K562 (cell line): Measurements from ENCODE around the gene ERGIC3. TPM values are rescaled to one million over a fixed set of nuclear protein-coding genes. Genes with fewer than 3 reads are reported as not detected.
A peak's percentile ranks its signal among the peaks of the same experiment; 100 is the strongest.

Source experiments
- CBFA2T3 ChIP-seq: fragments of 450-650 bp; IDR thresholded peaks from 2 replicates; pipeline ENCODE4 v1.6.1; 2017
- CBX3 ChIP-seq, 2 experiments: IDR thresholded peaks; 1 replicate in 1 of 2; 2 replicates in 1 of 2; pipeline ENCODE4 v1.6.1; 2012; ENCODE audit warnings: inconsistent platforms in 2 of 2, low read length in 2 of 2, borderline replicate concordance in 1 of 2, control low read depth in 1 of 2
- CHD7 ChIP-seq: fragments of 200-600 bp; sonication (generic); IDR thresholded peaks from one replicate; pipeline ENCODE4 v1.6.1; 2012; ENCODE audit warnings: mild to moderate bottlenecking, low read depth, low read length, inconsistent platforms
- KDM4B ChIP-seq, 2 experiments: fragments of 450-650 bp in 1 of 2; sonication (generic) in 1 of 2; IDR thresholded peaks; 2 replicates each; pipeline ENCODE4 v1.6.1; 2016 to 2017; ENCODE audit warnings: borderline replicate concordance in 2 of 2, antibody characterized with exemption in 1 of 2, low read depth in 1 of 2, mild to moderate bottlenecking in 1 of 2
- KLF6 ChIP-seq: fragments of 250-450 bp; sonication (Bioruptor Pico); IDR thresholded peaks from 2 replicates; pipeline ENCODE4 v1.4.0; 2020; ENCODE audit warnings: mild to moderate bottlenecking, moderate library complexity, borderline replicate concordance
- PHF8 ChIP-seq: fragments of 200-600 bp; sonication (generic); IDR thresholded peaks from 2 replicates; pipeline ENCODE4 v1.6.1; 2012; ENCODE audit warnings: mixed run types, mild to moderate bottlenecking, inconsistent platforms, low read length, moderate library complexity, borderline replicate concordance
- ZNF212 ChIP-seq: fragments of 450-650 bp; formaldehyde crosslinking; IDR thresholded peaks from 2 replicates; pipeline ENCODE4 v1.4.0; 2020; ENCODE audit warnings: mild to moderate bottlenecking
- polyA plus RNA-seq, 8 experiments: library from polyadenylated mRNA; depleted of rRNA in 4 of 8; stranded (reverse) in 5 of 8; unstranded in 3 of 8; fragments of >200 nt; fragmentation: Nextera tagmentation in 2 of 8; fragmentation: Illumina TruSeq in 1 of 8; extraction: Ambion mirVana in 2 of 8; extraction: Trizol in 1 of 8; gene quantifications; 2 replicates each; pipeline versions ENCODE4 v1.2.1 to v1.2.3, GENCODE V29; 2011 to 2014; ENCODE audit warnings: inconsistent platforms in 1 of 8, missing spikeins in 1 of 8
- total RNA-seq, 7 experiments: library from RNA; depleted of rRNA in 6 of 7; stranded (reverse); fragments of >200 nt in 6 of 7; fragmentation: Illumina TruSeq in 2 of 7; extraction: Trizol in 2 of 7; gene quantifications; 2 replicates each; pipeline versions ENCODE4 v1.2.1 to v1.2.3, GENCODE V29; 2011 to 2021; ENCODE audit warnings: low replicate concordance in 1 of 7
- TF ChIP-seq, protein P1 (sequence below), 2 experiments: fragments of 450-650 bp; IDR thresholded peaks; 2 replicates each; pipeline ENCODE4 v1.6.1; 2016; ENCODE audit warnings: mild to moderate bottlenecking in 2 of 2, borderline replicate concordance in 1 of 2, low read depth in 1 of 2, moderate library complexity in 1 of 2

Gene ERGIC3
- total and polyA plus RNA-seq, 9 of the 15 experiments (the other 6 are each of a cell fraction or from before 2014, with no cell fraction given), result 121 to 278 (median 184) TPM

DNA sequence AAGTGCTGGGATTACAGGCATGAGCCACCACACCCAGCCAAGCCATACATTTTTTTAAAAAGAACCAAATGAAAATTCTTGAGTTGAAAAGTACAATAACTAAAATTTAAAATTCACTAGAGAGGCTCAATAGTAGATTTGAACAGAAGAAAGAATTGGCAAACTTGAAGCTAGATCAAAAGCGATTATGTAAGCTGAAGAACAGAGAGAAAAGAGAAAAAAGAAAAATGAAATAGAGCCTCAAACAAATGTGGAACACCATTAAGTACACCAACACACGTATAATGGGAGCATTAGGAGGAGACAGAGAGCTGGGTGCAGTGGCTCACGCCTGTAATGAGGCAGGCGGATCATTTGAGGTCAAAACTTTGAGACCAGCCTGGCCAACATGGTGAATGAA lies 31.0 kb downstream of the ERGIC3 start (continued):
- TF ChIP-seq CHD7 (no peak), CBFA2T3 (no peak), CBX3 (IDR thresholded peaks at IDR 0.05; ENCODE audit: borderline replicate concordance in 1 of 2, low read length in 2 of 2) (peak in 1 of 2 experiments; percentile 25; a peak in 1 of 3 replicates), KDM4B (IDR thresholded peaks at IDR 0.05; ENCODE audit: borderline replicate concordance in 2 of 2, low read depth in 1 of 2) (no peak), ZNF212 (CRISPR knock-in tag) (no peak), KLF6 (CRISPR knock-in tag) (no peak), PHF8 (no peak)
- TF ChIP-seq, protein P1, sequence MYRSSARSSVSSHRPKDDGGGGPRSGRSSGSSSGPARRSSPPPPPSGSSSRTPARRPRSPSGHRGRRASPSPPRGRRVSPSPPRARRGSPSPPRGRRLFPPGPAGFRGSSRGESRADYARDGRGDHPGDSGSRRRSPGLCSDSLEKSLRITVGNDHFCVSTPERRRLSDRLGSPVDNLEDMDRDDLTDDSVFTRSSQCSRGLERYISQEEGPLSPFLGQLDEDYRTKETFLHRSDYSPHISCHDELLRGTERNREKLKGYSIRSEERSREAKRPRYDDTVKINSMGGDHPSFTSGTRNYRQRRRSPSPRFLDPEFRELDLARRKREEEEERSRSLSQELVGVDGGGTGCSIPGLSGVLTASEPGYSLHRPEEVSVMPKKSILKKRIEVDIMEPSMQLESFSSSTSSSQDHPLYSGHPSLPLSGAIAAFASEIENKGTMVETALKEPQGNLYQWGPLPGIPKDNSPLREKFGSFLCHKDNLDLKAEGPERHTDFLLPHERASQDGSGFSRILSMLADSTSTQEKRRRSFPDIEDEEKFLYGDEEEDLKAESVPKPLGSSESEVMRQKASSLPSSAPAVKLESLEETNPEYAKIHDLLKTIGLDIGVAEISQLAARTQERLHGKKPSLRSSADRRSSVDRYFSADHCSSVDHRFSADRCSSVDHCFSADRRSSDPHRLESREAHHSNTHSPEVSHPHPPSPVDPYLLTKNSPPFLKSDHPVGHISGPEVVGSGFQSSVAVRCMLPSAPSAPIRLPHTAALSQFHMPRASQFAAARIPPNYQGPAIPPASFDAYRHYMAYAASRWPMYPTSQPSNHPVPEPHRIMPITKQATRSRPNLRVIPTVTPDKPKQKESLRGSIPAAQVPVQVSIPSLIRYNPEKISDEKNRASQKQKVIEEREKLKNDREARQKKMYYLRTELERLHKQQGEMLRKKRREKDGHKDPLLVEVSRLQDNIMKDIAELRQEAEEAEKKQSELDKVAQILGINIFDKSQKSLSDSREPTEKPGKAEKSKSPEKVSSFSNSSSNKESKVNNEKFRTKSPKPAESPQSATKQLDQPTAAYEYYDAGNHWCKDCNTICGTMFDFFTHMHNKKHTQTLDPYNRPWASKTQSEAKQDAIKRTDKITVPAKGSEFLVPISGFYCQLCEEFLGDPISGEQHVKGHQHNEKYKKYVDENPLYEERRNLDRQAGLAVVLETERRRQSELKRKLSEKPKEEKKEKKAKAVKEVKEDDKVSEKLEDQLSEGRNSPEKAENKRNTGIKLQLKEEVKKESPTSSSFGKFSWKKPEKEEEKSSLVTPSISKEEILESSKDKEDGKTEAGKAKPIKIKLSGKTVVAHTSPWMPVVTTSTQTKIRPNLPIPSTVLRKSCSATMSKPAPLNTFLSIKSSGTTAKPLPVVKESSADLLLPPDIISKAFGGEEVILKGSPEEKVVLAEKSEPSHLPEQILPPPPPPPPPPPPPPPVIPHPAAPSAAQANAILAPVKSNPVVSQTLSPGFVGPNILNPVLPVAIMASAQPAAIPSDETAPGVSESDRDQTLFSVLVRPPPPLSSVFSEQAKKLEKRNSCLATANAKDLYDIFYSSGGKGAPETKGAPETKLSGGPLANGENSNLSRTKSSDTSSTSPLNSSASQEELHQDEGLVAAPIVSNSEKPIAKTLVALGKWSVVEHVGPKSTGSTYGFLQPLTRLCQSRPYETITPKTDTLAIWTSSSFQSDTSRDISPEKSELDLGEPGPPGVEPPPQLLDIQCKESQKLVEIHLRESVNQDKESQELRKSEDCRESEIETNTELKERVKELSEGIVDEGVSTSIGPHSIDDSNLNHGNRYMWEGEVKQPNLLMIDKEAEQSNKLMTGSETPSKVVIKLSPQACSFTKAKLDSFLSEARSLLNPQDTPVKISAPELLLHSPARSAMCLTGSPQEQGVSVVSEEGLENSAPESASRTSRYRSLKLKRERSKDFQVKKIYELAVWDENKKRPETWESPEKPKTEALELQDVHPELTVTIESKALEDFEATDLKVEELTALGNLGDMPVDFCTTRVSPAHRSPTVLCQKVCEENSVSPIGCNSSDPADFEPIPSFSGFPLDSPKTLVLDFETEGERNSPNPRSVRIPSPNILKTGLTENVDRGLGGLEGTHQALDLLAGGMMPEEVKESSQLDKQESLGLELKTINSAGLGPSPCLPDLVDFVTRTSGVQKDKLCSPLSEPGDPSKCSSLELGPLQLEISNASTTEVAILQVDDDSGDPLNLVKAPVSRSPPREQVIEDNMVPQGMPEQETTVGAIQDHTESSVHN (IDR thresholded peaks at IDR 0.05; ENCODE audit: borderline replicate concordance in 1 of 2, low read depth in 1 of 2), result no peak
